ENCODE measurements around the gene TRIM29.

DNA sequence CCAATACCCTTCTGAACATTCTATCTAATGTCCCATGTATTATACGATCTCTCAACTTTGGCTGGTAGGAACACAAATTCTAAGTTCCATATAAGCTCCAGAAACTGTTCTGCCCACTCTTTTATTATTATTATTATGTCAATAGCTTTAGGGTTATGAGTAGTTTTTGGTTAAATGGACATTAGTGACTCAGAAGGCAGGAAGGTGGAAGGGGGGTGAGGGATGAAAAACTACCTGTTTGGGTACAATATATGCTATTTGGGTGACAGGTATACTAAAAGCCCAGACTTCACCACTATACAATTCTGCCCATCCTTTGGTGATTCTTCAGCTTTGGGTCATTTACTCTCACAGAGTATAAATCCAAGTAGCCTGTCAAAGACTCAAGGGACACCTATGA, 22.5 kb upstream of the TRIM29 start:
- TF ChIP-seq, protein P1, sequence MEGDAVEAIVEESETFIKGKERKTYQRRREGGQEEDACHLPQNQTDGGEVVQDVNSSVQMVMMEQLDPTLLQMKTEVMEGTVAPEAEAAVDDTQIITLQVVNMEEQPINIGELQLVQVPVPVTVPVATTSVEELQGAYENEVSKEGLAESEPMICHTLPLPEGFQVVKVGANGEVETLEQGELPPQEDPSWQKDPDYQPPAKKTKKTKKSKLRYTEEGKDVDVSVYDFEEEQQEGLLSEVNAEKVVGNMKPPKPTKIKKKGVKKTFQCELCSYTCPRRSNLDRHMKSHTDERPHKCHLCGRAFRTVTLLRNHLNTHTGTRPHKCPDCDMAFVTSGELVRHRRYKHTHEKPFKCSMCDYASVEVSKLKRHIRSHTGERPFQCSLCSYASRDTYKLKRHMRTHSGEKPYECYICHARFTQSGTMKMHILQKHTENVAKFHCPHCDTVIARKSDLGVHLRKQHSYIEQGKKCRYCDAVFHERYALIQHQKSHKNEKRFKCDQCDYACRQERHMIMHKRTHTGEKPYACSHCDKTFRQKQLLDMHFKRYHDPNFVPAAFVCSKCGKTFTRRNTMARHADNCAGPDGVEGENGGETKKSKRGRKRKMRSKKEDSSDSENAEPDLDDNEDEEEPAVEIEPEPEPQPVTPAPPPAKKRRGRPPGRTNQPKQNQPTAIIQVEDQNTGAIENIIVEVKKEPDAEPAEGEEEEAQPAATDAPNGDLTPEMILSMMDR (IDR thresholded peaks at IDR 0.05), result no peak
- no peak for TF ChIP-seq POLR2A (IDR thresholded peaks at IDR 0.05)
